Fibroblast of villous mesenchyme (primary cell): ENCODE measurements around the gene PTGIR. TPM values are rescaled to one million over a fixed set of nuclear protein-coding genes. Genes with fewer than 3 reads are reported as not detected.

Experiments used
- DNase-seq: peaks from one replicate; pipeline ENCODE4 v3.0.0-alpha.2; 2010; ENCODE audit warnings: low read depth
- H3K4me3 ChIP-seq: 2 replicates; pipeline ENCODE4 v1.5.1; 2011; ENCODE audit warnings: low read depth, mild to moderate bottlenecking, low read length
- CTCF ChIP-seq: IDR thresholded peaks from 2 replicates; pipeline ENCODE4 v1.5.1; 2012; ENCODE audit warnings: low read depth, mild to moderate bottlenecking, low read length; ENCODE audit not compliant: insufficient read depth
- total RNA-seq: library from RNA; depleted of rRNA; stranded (reverse); fragments of >200 nt; gene quantifications from 2 replicates; pipeline ENCODE4 v1.2.3, GENCODE V29; 2012

Gene PTGIR
- total RNA-seq, 1 donor = 3.5 TPM

GRCh38 chr19:46574533-46574932 lies 50.4 kb downstream of the PTGIR start:
- H3K4me3 ChIP-seq = no peak overlapping the region
- no peak for TF ChIP-seq CTCF
- peak; percentile 22 for DNase-seq

GRCh38 chr19:46573679-46574498 lies 51.0 kb downstream of the PTGIR start:
- DNase-seq = no peak
- no peak for TF ChIP-seq CTCF
- no peak overlapping the region for H3K4me3 ChIP-seq

- peak; percentile 8 for DNase-seq
- TF ChIP-seq CTCF = peak; percentile 34
Observed at GRCh38 chr19:46571495-46571894, 53.4 kb downstream of the PTGIR start.

More at GRCh38 chr19:46571495-46571894, 53.4 kb downstream of the PTGIR start:
- H3K4me3 ChIP-seq = no peak overlapping the region

Other genes starting within 250 kb of the PTGIR start
- gene CCDC8, start 211.5 kb downstream of the PTGIR start, total RNA-seq = 8.6 and 12.9 TPM in 2 replicates
- gene PNMA8C, start 196.2 kb downstream of the PTGIR start, total RNA-seq = under 0.01 TPM in 2 replicates
- gene PNMA8A, start 153.5 kb downstream of the PTGIR start, total RNA-seq = 0.97 and 9.9 TPM in 2 replicates
- 0.32 and 0.43 TPM in 2 replicates for gene PNMA8B, start 129.2 kb downstream of the PTGIR start, total RNA-seq
- 124 and 213 TPM in 2 replicates for gene CALM3, start 23.8 kb downstream of the PTGIR start, total RNA-seq
- not detected in 2 replicates for gene GNG8, start 11.1 kb upstream of the PTGIR start, total RNA-seq
- gene DACT3, start 36.1 kb upstream of the PTGIR start, total RNA-seq = 5.2 and 11.3 TPM in 2 replicates
- 11.7 and 12.2 TPM in 2 replicates for gene PRKD2, start 92.0 kb upstream of the PTGIR start, total RNA-seq
- 18.1 and 19.6 TPM in 2 replicates for gene FKRP, start 121.0 kb upstream of the PTGIR start, total RNA-seq
- 66.5 and 75.1 TPM in 2 replicates for gene STRN4, start 121.4 kb upstream of the PTGIR start, total RNA-seq
- 196 and 224 TPM in 2 replicates for gene SLC1A5, start 163.5 kb upstream of the PTGIR start, total RNA-seq
- 113 and 166 TPM in 2 replicates for gene AP2S1, start 225.8 kb upstream of the PTGIR start, total RNA-seq
- 31.5 and 36.7 TPM in 2 replicates for gene ARHGAP35, start 235.9 kb upstream of the PTGIR start, total RNA-seq